Trophoblast cell (in vitro differentiated cells and primary cell): ENCODE results near the gene LRP1B.

Source experiments
- DNase-seq, 2 donors: peaks; one replicate each; pipeline ENCODE4 v3.0.0-alpha.2; 2016
- H2AFZ ChIP-seq: 2 replicates; pipeline ENCODE4 v1.6.1; 2013; ENCODE audit warnings: low read length, moderate library complexity, mild to moderate bottlenecking; ENCODE audit not compliant: insufficient read depth, poor library complexity
- H2AK5ac ChIP-seq: 2 replicates; pipeline ENCODE4 v1.6.1; 2013; ENCODE audit warnings: mild to moderate bottlenecking, low read length
- H2BK120ac ChIP-seq: 2 replicates; pipeline ENCODE4 v1.6.1; 2013; ENCODE audit warnings: low read length, mild to moderate bottlenecking, moderate library complexity; ENCODE audit not compliant: insufficient read depth, poor library complexity
- H2BK12ac ChIP-seq: 2 replicates; pipeline ENCODE4 v1.6.1; 2013; ENCODE audit warnings: mild to moderate bottlenecking, low read length, moderate library complexity
- H2BK5ac ChIP-seq: 2 replicates; pipeline ENCODE4 v1.6.1; 2013; ENCODE audit warnings: low read length, low read depth, moderate library complexity, mild to moderate bottlenecking; ENCODE audit not compliant: poor library complexity
- H3K14ac ChIP-seq: 2 replicates; pipeline ENCODE4 v1.6.1; 2013; ENCODE audit warnings: mild to moderate bottlenecking, low read length
- H3K18ac ChIP-seq: 2 replicates; pipeline ENCODE4 v1.6.1; 2013; ENCODE audit warnings: mild to moderate bottlenecking, low read length
- H3K23ac ChIP-seq: 2 replicates; pipeline ENCODE4 v1.6.1; 2013; ENCODE audit warnings: low read length
- H3K27ac ChIP-seq: 2 replicates; pipeline ENCODE4 v1.5.1; 2013; ENCODE audit warnings: low read depth, mild to moderate bottlenecking, inconsistent platforms, low read length, moderate library complexity
- H3K27me3 ChIP-seq: 2 replicates; pipeline ENCODE4 v1.6.1; 2013; ENCODE audit warnings: inconsistent platforms, mild to moderate bottlenecking, low read length, moderate library complexity; ENCODE audit not compliant: insufficient read depth
- H3K36me3 ChIP-seq, 2 experiments: 1 replicate in 1 of 2; 2 replicates in 1 of 2; pipeline ENCODE4 v1.6.1; 2013; ENCODE audit warnings: low read length in 2 of 2, mild to moderate bottlenecking in 2 of 2, moderate library complexity in 1 of 2; ENCODE audit not compliant: insufficient read depth in 2 of 2, control insufficient read depth in 1 of 2
- H3K4ac ChIP-seq: 2 replicates; pipeline ENCODE4 v1.6.1; 2013; ENCODE audit warnings: low read depth, mild to moderate bottlenecking, low read length, moderate library complexity
- H3K4me1 ChIP-seq, 2 experiments: 1 replicate in 1 of 2; 2 replicates in 1 of 2; pipeline ENCODE4 v1.6.1; 2013; ENCODE audit warnings: low read length in 2 of 2, mild to moderate bottlenecking in 2 of 2, moderate library complexity in 1 of 2; ENCODE audit not compliant: insufficient read depth in 2 of 2, control insufficient read depth in 1 of 2
- H3K4me2 ChIP-seq: 2 replicates; pipeline ENCODE4 v1.6.1; 2013; ENCODE audit warnings: inconsistent platforms, mild to moderate bottlenecking, low read length, moderate library complexity
- H3K4me3 ChIP-seq: 2 replicates; pipeline ENCODE4 v1.5.1; 2013; ENCODE audit warnings: mild to moderate bottlenecking, low read depth, low read length, inconsistent platforms
- H3K79me1 ChIP-seq: one replicate; pipeline ENCODE4 v1.6.1; 2013; ENCODE audit warnings: low read length
- H3K79me2 ChIP-seq: 2 replicates; pipeline ENCODE4 v1.6.1; 2013; ENCODE audit warnings: low read length, mild to moderate bottlenecking; ENCODE audit not compliant: control insufficient read depth, insufficient read depth, poor library complexity
- H3K9ac ChIP-seq: 2 replicates; pipeline ENCODE4 v1.6.1; 2013; ENCODE audit warnings: mild to moderate bottlenecking, low read length
- H3K9me3 ChIP-seq: 2 replicates; pipeline ENCODE4 v1.6.1; 2013; ENCODE audit warnings: low read depth, mild to moderate bottlenecking, control low read depth, inconsistent platforms, low read length; ENCODE audit not compliant: insufficient read depth
- H4K12ac ChIP-seq: 2 replicates; pipeline ENCODE4 v1.6.1; 2013; ENCODE audit warnings: low read depth, mild to moderate bottlenecking, low read length, moderate library complexity
- H4K8ac ChIP-seq: 2 replicates; pipeline ENCODE4 v1.6.1; 2013; ENCODE audit warnings: low read depth, mild to moderate bottlenecking, low read length, moderate library complexity
- H4K91ac ChIP-seq: one replicate; pipeline ENCODE4 v1.6.1; 2013; ENCODE audit warnings: low read depth, mild to moderate bottlenecking, low read length, moderate library complexity
- WGBS: extraction: QIAGEN DNeasy Blood & Tissue Kit; methylation state at CpG from one replicate; pipeline ENCODE4 v1.1.7; 2013; ENCODE audit warnings: missing lambda C conversion rate; ENCODE audit not compliant: insufficient read length, insufficient coverage; ENCODE audit errors: extremely low coverage; 5-methylcytosine and 5-hydroxymethylcytosine counted together

The LRP1B gene

GRCh38 chr2:140680862-140681261 is 1450.0 kb downstream of the LRP1B start:
- no peaks in the 10 kb centered on the region for H3K27me3 ChIP-seq
- no peak overlapping the region for H3K4ac ChIP-seq
- no peaks in the 10 kb centered on the region for H3K79me2 ChIP-seq
- H2BK5ac ChIP-seq, result no peak overlapping the region
- no peaks in the 10 kb centered on the region for H3K79me1 ChIP-seq
- H3K4me2 ChIP-seq, result no peak overlapping the region
- H3K18ac ChIP-seq, result no peak overlapping the region
- no peak overlapping the region for H4K91ac ChIP-seq
- no peak overlapping the region for H3K4me3 ChIP-seq
- no peak overlapping the region for H2BK120ac ChIP-seq
- no peak overlapping the region for H2BK12ac ChIP-seq
- no peaks in the 10 kb centered on the region for H3K9me3 ChIP-seq
- no peak overlapping the region for H2AK5ac ChIP-seq
- no peak overlapping the region for H4K12ac ChIP-seq
- H4K8ac ChIP-seq, result no peak overlapping the region
- no peak overlapping the region for H3K14ac ChIP-seq
- no peaks in the 10 kb centered on the region for H3K36me3 ChIP-seq
- no peak overlapping the region for H3K9ac ChIP-seq
- H3K23ac ChIP-seq, result no peak overlapping the region
- H2AFZ ChIP-seq, result no peak overlapping the region
- H3K27ac ChIP-seq, result no peak overlapping the region
- no peak for DNase-seq
- WGBS, result no CpG with 5 or more reads among the region's 1 CpG
- H3K4me1 ChIP-seq, result no peaks in the 10 kb centered on the region

GRCh38 chr2:140679752-140680151 is 1451.1 kb downstream of the LRP1B start:
- Histone ChIP-seq H3K14ac (no peak overlapping the region), H4K8ac (no peak overlapping the region), H3K79me2 (no peaks in the 10 kb centered on the region), H3K4me1 (no peaks in the 10 kb centered on the region), H2AK5ac (no peak overlapping the region), H4K91ac (no peak overlapping the region), H3K9me3 (no peaks in the 10 kb centered on the region), H2AFZ (no peak overlapping the region), H2BK12ac (no peak overlapping the region), H2BK120ac (no peak overlapping the region), H4K12ac (no peak overlapping the region), H3K79me1 (no peaks in the 10 kb centered on the region), H3K9ac (no peak overlapping the region), H3K36me3 (no peaks in the 10 kb centered on the region), H3K4ac (no peak overlapping the region), H3K23ac (no peak overlapping the region), H2BK5ac (no peak overlapping the region), H3K27ac (no peak overlapping the region), H3K18ac (no peak overlapping the region), H3K4me2 (no peak overlapping the region), H3K27me3 (no peaks in the 10 kb centered on the region), H3K4me3 (no peak overlapping the region)
- WGBS, result no CpG with 5 or more reads among the region's 4 CpGs
- no peak for DNase-seq

DNA sequence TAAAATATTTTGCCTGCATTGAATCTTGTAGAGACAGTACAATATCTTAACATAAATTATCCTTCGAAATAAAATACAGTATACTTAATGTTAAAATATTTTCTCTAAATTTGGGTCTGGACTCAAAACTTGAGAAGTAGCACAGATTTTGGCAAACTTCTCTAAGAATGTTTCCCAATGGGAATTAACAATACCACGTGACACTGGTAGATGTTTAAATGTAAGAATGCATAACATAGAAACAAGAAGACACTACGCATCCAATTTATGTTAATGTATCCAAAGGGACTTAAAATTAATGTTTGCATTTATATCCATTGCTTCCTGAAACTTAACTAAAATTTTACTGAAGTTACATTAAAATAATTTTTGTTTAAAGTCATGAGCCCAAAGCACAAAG is 1460.9 kb downstream of the LRP1B start:
- Histone ChIP-seq H2BK12ac (no peak overlapping the region), H3K36me3 (no peaks in the 10 kb centered on the region), H3K4me1 (no peaks in the 10 kb centered on the region), H3K4me3 (no peak overlapping the region), H4K91ac (no peak overlapping the region), H2BK5ac (no peak overlapping the region), H3K79me1 (no peaks in the 10 kb centered on the region), H2AFZ (no peak overlapping the region), H3K14ac (no peak overlapping the region), H4K12ac (no peak overlapping the region), H3K4ac (no peak overlapping the region), H3K4me2 (no peak overlapping the region), H3K79me2 (no peaks in the 10 kb centered on the region), H3K9ac (no peak overlapping the region), H2AK5ac (no peak overlapping the region), H4K8ac (no peak overlapping the region), H3K9me3 (no peaks in the 10 kb centered on the region), H3K18ac (no peak overlapping the region), H2BK120ac (no peak overlapping the region), H3K27me3 (no peaks in the 10 kb centered on the region), H3K27ac (no peak overlapping the region), H3K23ac (no peak overlapping the region)
- WGBS, result no CpG with 5 or more reads among the region's 3 CpGs
- DNase-seq, result no peak

DNA sequence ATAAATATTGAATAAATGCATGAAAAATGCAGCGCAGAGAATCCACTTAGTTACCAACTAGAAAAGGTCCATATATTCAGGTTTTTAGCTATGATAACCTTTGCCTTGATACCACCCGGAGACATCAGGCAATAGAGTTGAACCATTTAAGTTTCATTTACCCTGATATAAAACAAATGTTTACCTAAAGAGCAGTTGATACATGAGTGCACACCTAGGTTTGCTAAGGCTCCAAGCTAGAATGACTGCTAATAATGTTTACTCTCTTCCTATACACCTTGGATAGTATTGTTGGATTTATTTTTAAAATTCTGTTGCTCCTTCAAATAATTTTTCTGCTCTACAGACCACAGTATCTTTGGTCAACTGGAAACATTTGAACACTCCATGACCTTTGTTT is 1463.6 kb downstream of the LRP1B start:
- no peak for DNase-seq
- Histone ChIP-seq H2AFZ (no peak overlapping the region), H3K4me1 (no peaks in the 10 kb centered on the region), H3K27me3 (no peaks in the 10 kb centered on the region), H4K12ac (no peak overlapping the region), H3K9me3 (no peaks in the 10 kb centered on the region), H2BK120ac (no peak overlapping the region), H3K4me2 (no peak overlapping the region), H3K18ac (no peak overlapping the region), H4K91ac (no peak overlapping the region), H3K9ac (no peak overlapping the region), H2BK5ac (no peak overlapping the region), H3K79me2 (no peaks in the 10 kb centered on the region), H2BK12ac (no peak overlapping the region), H3K4ac (no peak overlapping the region), H3K14ac (no peak overlapping the region), H3K27ac (no peak overlapping the region), H3K79me1 (no peaks in the 10 kb centered on the region), H3K23ac (no peak overlapping the region), H2AK5ac (no peak overlapping the region), H4K8ac (no peak overlapping the region), H3K4me3 (no peak overlapping the region), H3K36me3 (no peaks in the 10 kb centered on the region)
- no CpG with 5 or more reads among the region's 2 CpGs for WGBS
